Purkinje cell (primary cell): ENCODE results near the gene SEL1L3. TPM values are rescaled to one million over a fixed set of nuclear protein-coding genes. Genes with fewer than 3 reads are reported as not detected.

Source experiments
- polyA plus RNA-seq: library from polyadenylated mRNA; unstranded; fragments of >200 nt; fragmentation: Nextera tagmentation; gene quantifications from 2 replicates; pipeline ENCODE4 v1.2.1, GENCODE V29; 2014

Gene SEL1L3
- polyA plus RNA-seq, result 52.6 and 56.1 TPM in 2 replicates

DNA sequence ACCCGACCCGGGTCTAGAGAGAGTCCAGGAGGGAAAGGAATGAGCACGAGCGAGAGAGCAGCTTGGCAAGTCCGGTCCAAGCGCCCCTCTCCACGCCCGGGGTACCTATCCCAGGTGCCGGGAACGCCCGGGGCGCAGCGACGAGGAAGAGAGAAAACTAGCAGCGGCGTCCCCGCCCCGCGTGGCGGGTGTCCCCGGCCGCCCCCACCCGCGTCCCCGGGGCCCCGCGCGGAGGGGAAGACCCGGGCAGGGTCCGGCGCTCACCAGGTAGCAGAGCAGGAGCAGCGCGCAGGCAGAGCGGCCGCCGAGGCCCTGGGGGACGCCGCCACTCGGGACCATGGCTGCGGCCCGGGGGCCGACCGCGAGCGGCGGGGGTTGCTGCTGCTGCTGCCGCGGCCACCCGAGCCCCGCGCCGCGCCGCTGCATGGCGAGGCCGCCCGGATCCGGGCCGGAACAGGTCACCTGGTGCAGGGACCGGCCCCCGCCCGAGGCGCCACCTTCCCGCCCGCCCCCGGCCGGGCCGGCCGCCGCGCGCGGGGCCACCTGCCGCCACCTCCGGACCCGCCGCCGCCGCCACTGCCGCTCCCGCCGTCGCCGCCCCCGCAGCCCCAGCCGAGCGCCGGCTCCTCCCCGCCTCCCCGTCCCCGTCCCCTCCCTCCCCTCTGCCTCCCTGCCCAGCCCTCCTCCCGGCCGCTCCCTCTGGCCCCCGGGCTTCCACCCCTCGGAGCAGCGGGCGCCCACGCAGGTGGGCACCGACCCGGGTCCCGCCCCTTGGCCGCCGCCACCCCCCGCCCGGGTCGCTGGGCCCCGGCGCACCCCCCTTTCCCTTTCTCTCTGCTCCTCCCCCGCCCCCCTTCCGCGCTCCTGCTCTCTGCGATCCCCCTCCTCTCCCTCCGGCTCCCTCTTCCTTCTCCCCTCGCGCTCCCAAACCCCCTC lies at the start of gene SEL1L3:
Gene SEL1L3, minus strand, starts transcription at position 578 of the 936 bp plus-strand sequence. Its CDS starts 152 bp downstream, at position 426.

Other genes with a start within 250 kb of the SEL1L3 start
- gene SLC34A2, start 207.1 kb downstream of the SEL1L3 start, polyA plus RNA-seq, result not detected in 2 replicates
- gene SMIM20, start 51.2 kb upstream of the SEL1L3 start, polyA plus RNA-seq, result 161 and 174 TPM in 2 replicates